ENCODE measurements around the gene C2orf68. TPM values are rescaled to one million over a fixed set of nuclear protein-coding genes. Genes with fewer than 3 reads are reported as not detected.
"Not testable (repeated sequence)": the region's sequence is repeated elsewhere in the genome, so short reads cannot be mapped to it uniquely, and the experiment has no call there.

Gene C2orf68
- total RNA-seq, 2 experiments from 2014 or later: 86.2 to 86.7 TPM

DNA sequence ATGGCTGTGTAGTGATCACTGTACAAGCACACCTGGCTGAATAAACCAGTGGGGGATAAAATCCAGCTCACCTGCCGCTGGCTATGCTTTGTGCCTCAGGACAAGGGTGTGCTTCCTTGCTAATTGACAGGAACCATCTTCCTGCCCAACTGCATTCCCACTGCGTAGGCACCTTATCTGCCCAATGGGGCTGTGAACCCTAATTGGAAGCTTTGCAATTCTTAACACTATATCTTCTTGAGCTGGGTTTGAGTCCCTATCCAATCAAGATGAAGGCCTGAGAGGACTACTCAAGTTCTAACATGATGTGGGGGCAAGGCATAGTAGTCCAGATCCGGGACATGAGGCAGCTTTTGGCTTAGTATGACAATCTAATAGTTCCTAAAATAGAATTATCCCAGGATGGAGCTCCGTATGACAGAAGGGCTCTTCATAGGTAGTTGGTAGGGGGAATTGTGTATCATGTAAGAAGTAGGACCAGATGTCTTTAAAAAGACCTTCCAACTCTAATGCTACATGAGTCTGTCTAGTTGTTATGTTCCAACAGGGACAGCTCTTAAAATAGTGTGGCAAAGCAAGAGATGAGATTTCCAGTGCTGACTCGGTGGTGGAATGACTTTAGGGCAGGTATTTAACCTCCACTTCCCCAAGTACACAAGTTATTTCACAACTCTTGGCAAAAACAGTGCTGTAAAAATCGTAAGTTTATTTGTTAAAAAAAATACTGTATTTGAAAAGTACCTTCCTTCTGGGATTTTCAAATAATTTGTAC is 7.1 kb downstream of the C2orf68 start:
- no peaks in the 10 kb centered on the region; the same call in 1 of the 2 replicates for H4K20me1 ChIP-seq (ENCODE audit: insufficient read depth, low read length)
- BruUV-seq (replicated peaks): no TSS peak
- H3K9me3 ChIP-seq (ENCODE audit: low read length): no peaks in the 10 kb centered on the region
- no peak for DNase-seq (ENCODE audit: low spot score)
- no peak for TF ChIP-seq CTCF (conservative IDR thresholded peaks at IDR 0.05; ENCODE audit: low read length)
- TF ChIP-seq EZH2phosphoT487 (IDR thresholded peaks at IDR 0.05; ENCODE audit: borderline replicate concordance, low read depth, low read length): no peak
- no peaks in the 10 kb centered on the region for H3K9me2 ChIP-seq (ENCODE audit: insufficient read depth, low read length)
- H3K4me1 ChIP-seq (ENCODE audit: insufficient read depth, low read length, poor library complexity, severe bottlenecking): peaks cover 11% of the 10 kb centered on the region
- POLR2A ChIA-PET: interaction anchor here (1.0 to 2.1 kb wide), 4 partner anchors 9 to 27 kb away, joined by 3 to 19 read pairs (median 4); partner anchors contain the start of genes RNF181 and VAMP8
- intact Hi-C loops (cut with micrococcal nuclease; ENCODE audit: unreplicated experiment): no loop called here
- H3K27ac ChIP-seq (ENCODE audit: low read depth, low read length, poor library complexity, severe bottlenecking): no peak overlapping the region
- H3K36me3 ChIP-seq (ENCODE audit: insufficient read depth, low read length): peaks cover 35% of the 10 kb centered on the region
- H2AFZ ChIP-seq (ENCODE audit: low read length): no peak overlapping the region
- CTCF ChIA-PET (ENCODE audit: unreplicated experiment): no interaction called here
- H3K4me2 ChIP-seq (ENCODE audit: low read length): no peak overlapping the region
- H3K4me3 ChIP-seq (ENCODE audit: low read depth, low read length, poor library complexity, severe bottlenecking): no peak overlapping the region
- no peaks in the 10 kb centered on the region for H3K79me2 ChIP-seq (ENCODE audit: insufficient read depth, low read depth, low read length)

- intact Hi-C loops (cut with micrococcal nuclease; ENCODE audit: unreplicated experiment); H2AFZ ChIP-seq (ENCODE audit: low read length); H3K27ac ChIP-seq (ENCODE audit: low read depth, low read length, poor library complexity, severe bottlenecking); CTCF ChIA-PET (ENCODE audit: unreplicated experiment); H3K9me3 ChIP-seq (ENCODE audit: low read length); BruUV-seq (replicated peaks); DNase-seq (ENCODE audit: low spot score); H3K9me2 ChIP-seq (ENCODE audit: insufficient read depth, low read length); H3K79me2 ChIP-seq (ENCODE audit: insufficient read depth, low read depth, low read length); H4K20me1 ChIP-seq (ENCODE audit: insufficient read depth, low read length); H3K4me3 ChIP-seq (ENCODE audit: low read depth, low read length, poor library complexity, severe bottlenecking): not testable (repeated sequence)
- H3K36me3 ChIP-seq (ENCODE audit: insufficient read depth, low read length): peaks cover 30% of the 10 kb centered on the region
- POLR2A ChIA-PET: interaction anchor here (1.0 kb wide), 1 partner anchor 18 kb away, joined by 3 read pairs; no protein-coding TSS in a partner anchor
- H3K4me1 ChIP-seq (ENCODE audit: insufficient read depth, low read length, poor library complexity, severe bottlenecking): peaks cover 11% of the 10 kb centered on the region
- H3K4me2 ChIP-seq (ENCODE audit: low read length): peak overlapping the region; percentile 71; the same call in 1 of the 2 replicates
Measured at GRCh38 chr2:85604133-85604444, 7.8 kb downstream of the C2orf68 start.

DNA sequence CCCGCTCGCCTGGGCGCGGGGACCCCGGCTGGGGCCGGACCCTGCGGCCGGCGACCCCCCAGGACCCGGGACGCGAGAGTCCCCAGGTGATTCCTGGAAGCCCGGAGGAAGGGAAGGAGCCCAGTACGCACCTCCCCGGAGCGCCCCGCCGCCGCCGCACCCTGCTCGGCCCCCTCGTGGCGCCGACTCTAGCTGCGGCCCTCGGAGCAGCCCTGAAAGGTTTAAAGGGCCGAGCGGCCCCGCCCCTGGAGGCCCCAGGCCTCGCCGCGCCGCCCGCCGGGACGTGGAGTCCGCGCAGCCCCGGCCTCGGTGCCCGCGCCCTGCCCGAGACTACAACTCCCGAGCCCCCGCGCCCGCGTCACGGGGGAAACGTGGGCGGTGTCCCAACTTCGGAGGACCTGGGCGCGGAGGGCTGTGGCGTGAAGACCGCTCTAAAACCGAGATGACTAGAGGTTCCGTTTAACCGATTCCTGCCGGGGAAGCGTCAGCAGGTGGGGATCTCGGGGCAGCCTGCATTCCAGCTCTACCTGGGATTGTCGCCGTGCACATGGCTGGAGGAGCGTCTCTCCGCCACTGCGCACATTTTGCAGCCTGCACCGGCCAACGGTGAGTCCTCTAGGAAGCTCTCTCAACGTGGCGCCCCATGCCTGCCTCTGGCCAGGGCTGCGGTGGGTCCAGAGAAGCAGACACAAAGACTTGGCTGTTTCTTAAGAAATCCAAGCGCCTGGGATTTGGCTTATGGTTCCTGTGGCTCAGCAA is 9.2 kb downstream of the C2orf68 start, which contains the start of gene TMEM150A:
TSS of gene TMEM150A (minus strand) at position 223 of the 759 bp plus-strand sequence. CDS start 750 bp downstream, outside the sequence.
- Histone ChIP-seq H3K36me3 (ENCODE audit: insufficient read depth, low read length) (peaks cover 16% of the 10 kb centered on the region), H3K27ac (ENCODE audit: low read depth, low read length, poor library complexity, severe bottlenecking) (no peak within 1 kb of the TSS), H3K9me3 (ENCODE audit: low read length) (no peaks in the 10 kb centered on the region), H2AFZ (ENCODE audit: low read length) (peak within 1 kb of the TSS; percentile 63), H3K4me1 (ENCODE audit: insufficient read depth, low read length, poor library complexity, severe bottlenecking) (peaks cover 19% of the 10 kb centered on the region), H3K9me2 (ENCODE audit: insufficient read depth, low read length) (no peaks in the 10 kb centered on the region), H3K4me2 (ENCODE audit: low read length) (peak within 1 kb of the TSS; percentile 71), H4K20me1 (ENCODE audit: insufficient read depth, low read length) (no peaks in the 10 kb centered on the region; the same call in 1 of the 2 replicates), H3K4me3 (ENCODE audit: low read depth, low read length, poor library complexity, severe bottlenecking) (peak within 1 kb of the TSS; percentile 72), H3K79me2 (ENCODE audit: insufficient read depth, low read depth, low read length) (no peaks in the 10 kb centered on the region)
- BruUV-seq (replicated peaks): no TSS peak
- ChIA-PET CTCF (ENCODE audit: unreplicated experiment) (no interaction called here), POLR2A (interaction anchor here (0.5 kb wide), 1 partner anchor 16 kb away, joined by 3 read pairs; no protein-coding TSS in a partner anchor)
- peak; percentile 92 for DNase-seq (ENCODE audit: low spot score)
- TF ChIP-seq CTCF (conservative IDR thresholded peaks at IDR 0.05; ENCODE audit: low read length): peak; percentile 53
- TF ChIP-seq EZH2phosphoT487 (IDR thresholded peaks at IDR 0.05; ENCODE audit: borderline replicate concordance, low read depth, low read length): no peak
- intact Hi-C loops (cut with micrococcal nuclease; ENCODE audit: unreplicated experiment): loop anchor here (2.0 kb wide), 2 partner anchors 24 to 42 kb away; partner anchors contain the start of gene GGCX
